ENCODE measurements around the gene ADM2.
"Not testable (repeated sequence)": the region's sequence is repeated elsewhere in the genome, so short reads cannot be mapped to it uniquely, and the experiment has no call there.

Gene ADM2

GRCh38 chr22:50519151-50519550, 37.8 kb downstream of the ADM2 start:
- Histone ChIP-seq H3K4me3 (ENCODE audit: low read length) (no peak overlapping the region), H4K20me1 (ENCODE audit: control insufficient read depth, insufficient read depth, low read depth, low read length) (0 out of 2 replicates have a peak, but pooled peaks cover 3% of the 10 kb centered on the region), H3F3A (ENCODE audit: control insufficient read depth, insufficient read depth) (no peaks in the 10 kb centered on the region), H3K27ac (ENCODE audit: low read depth, low read length) (no peak overlapping the region), H3K4me2 (ENCODE audit: low read length) (no peak overlapping the region), H3K36me3 (ENCODE audit: control insufficient read depth, low read length) (peaks cover 81% of the 10 kb centered on the region), H3K9me2 (replicated peaks; ENCODE audit: control insufficient read depth, low read length) (no peaks in the 10 kb centered on the region), H3K4me1 (ENCODE audit: control insufficient read depth, low read length) (peaks cover 6% of the 10 kb centered on the region), H3K9me3 (ENCODE audit: control insufficient read depth, insufficient read depth, low read length) (no peaks in the 10 kb centered on the region), H3K27me3 (ENCODE audit: control insufficient read depth, low read length) (no peaks in the 10 kb centered on the region), H3K79me2 (ENCODE audit: control insufficient read depth, low read length) (peaks cover 70% of the 10 kb centered on the region)
- TF ChIP-seq CTCF (IDR thresholded peaks at IDR 0.05; ENCODE audit: low read depth, low read length, poor library complexity, severe bottlenecking) (no peak), EZH2phosphoT487 (IDR thresholded peaks at IDR 0.05; ENCODE audit: borderline replicate concordance, low read length) (no peak)

- Histone ChIP-seq H3K4me1 (ENCODE audit: control insufficient read depth, low read length) (peaks cover 11% of the 10 kb centered on the region), H3K36me3 (ENCODE audit: control insufficient read depth, low read length) (peaks cover 83% of the 10 kb centered on the region), H3K79me2 (ENCODE audit: control insufficient read depth, low read length) (peaks cover 70% of the 10 kb centered on the region)
- H3K4me3 ChIP-seq (ENCODE audit: low read length); H3K9me3 ChIP-seq (ENCODE audit: control insufficient read depth, insufficient read depth, low read length); H3K27ac ChIP-seq (ENCODE audit: low read depth, low read length); H3K4me2 ChIP-seq (ENCODE audit: low read length); H4K20me1 ChIP-seq (ENCODE audit: control insufficient read depth, insufficient read depth, low read depth, low read length); H3K9me2 ChIP-seq (replicated peaks; ENCODE audit: control insufficient read depth, low read length); H3K27me3 ChIP-seq (ENCODE audit: control insufficient read depth, low read length); H3F3A ChIP-seq (ENCODE audit: control insufficient read depth, insufficient read depth): not testable (repeated sequence)
Measured at GRCh38 chr22:50520184-50520583, 38.8 kb downstream of the ADM2 start.

- Histone ChIP-seq H3K27me3 (ENCODE audit: control insufficient read depth, low read length) (no peaks in the 10 kb centered on the region), H3K27ac (ENCODE audit: low read depth, low read length) (no peak overlapping the region), H3K79me2 (ENCODE audit: control insufficient read depth, low read length) (peaks cover 66% of the 10 kb centered on the region), H3K36me3 (ENCODE audit: control insufficient read depth, low read length) (peaks cover 83% of the 10 kb centered on the region), H3K9me2 (replicated peaks; ENCODE audit: control insufficient read depth, low read length) (no peaks in the 10 kb centered on the region), H4K20me1 (ENCODE audit: control insufficient read depth, insufficient read depth, low read depth, low read length) (0 out of 2 replicates have a peak, but pooled peaks cover 3% of the 10 kb centered on the region), H3K4me1 (ENCODE audit: control insufficient read depth, low read length) (peaks cover 11% of the 10 kb centered on the region), H3K4me2 (ENCODE audit: low read length) (no peak overlapping the region), H3K4me3 (ENCODE audit: low read length) (no peak overlapping the region), H3F3A (ENCODE audit: control insufficient read depth, insufficient read depth) (no peaks in the 10 kb centered on the region), H3K9me3 (ENCODE audit: control insufficient read depth, insufficient read depth, low read length) (no peaks in the 10 kb centered on the region)
- TF ChIP-seq EZH2phosphoT487 (IDR thresholded peaks at IDR 0.05; ENCODE audit: borderline replicate concordance, low read length) = no peak
- TF ChIP-seq CTCF (IDR thresholded peaks at IDR 0.05; ENCODE audit: low read depth, low read length, poor library complexity, severe bottlenecking) = no peak
Measured at GRCh38 chr22:50520826-50521453, 39.6 kb downstream of the ADM2 start.

GRCh38 chr22:50521710-50522109, 40.4 kb downstream of the ADM2 start:
- Histone ChIP-seq H3K79me2 (ENCODE audit: control insufficient read depth, low read length) (peaks cover 62% of the 10 kb centered on the region), H3K4me3 (ENCODE audit: low read length) (no peak overlapping the region), H3K27me3 (ENCODE audit: control insufficient read depth, low read length) (no peaks in the 10 kb centered on the region), H3F3A (ENCODE audit: control insufficient read depth, insufficient read depth) (no peaks in the 10 kb centered on the region), H3K9me3 (ENCODE audit: control insufficient read depth, insufficient read depth, low read length) (no peaks in the 10 kb centered on the region), H4K20me1 (ENCODE audit: control insufficient read depth, insufficient read depth, low read depth, low read length) (0 out of 2 replicates have a peak, but pooled peaks cover 3% of the 10 kb centered on the region), H3K4me2 (ENCODE audit: low read length) (no peak overlapping the region), H3K27ac (ENCODE audit: low read depth, low read length) (no peak overlapping the region), H3K9me2 (replicated peaks; ENCODE audit: control insufficient read depth, low read length) (no peaks in the 10 kb centered on the region), H3K36me3 (ENCODE audit: control insufficient read depth, low read length) (peaks cover 76% of the 10 kb centered on the region), H3K4me1 (ENCODE audit: control insufficient read depth, low read length) (peaks cover 13% of the 10 kb centered on the region)
- TF ChIP-seq CTCF (IDR thresholded peaks at IDR 0.05; ENCODE audit: low read depth, low read length, poor library complexity, severe bottlenecking) = no peak
- TF ChIP-seq EZH2phosphoT487 (IDR thresholded peaks at IDR 0.05; ENCODE audit: borderline replicate concordance, low read length) = no peak
